ENCODE results near the gene BACH2. TPM values are rescaled to one million over a fixed set of nuclear protein-coding genes. Genes with fewer than 3 reads are reported as not detected.

BACH2 gene
- total and polyA plus RNA-seq, 9 of the 15 experiments (the other 6 are each of a cell fraction or from before 2014, with no cell fraction given): 0.06 to 3.1 (median 0.59) TPM

DNA sequence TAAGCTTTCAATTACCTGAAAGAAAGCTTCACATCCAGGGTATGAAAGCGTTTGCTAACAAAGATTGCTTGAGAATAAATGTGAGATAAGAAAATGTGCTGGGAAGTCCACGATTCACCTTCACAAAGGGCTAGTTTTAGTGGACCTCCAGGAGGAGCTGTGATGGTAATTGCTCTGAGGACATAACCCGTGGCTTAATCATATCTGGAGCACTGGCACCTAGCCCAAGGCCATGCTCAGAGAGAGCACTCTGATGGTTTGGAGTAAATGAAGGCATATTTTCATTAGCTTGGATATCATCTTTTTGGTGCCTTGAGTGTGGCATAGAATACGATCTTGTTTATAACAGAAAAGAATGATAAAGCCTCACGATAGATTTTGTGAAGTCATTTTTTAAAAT, 46.9 kb upstream of the BACH2 start:
- Histone ChIP-seq H4K20me1 (replicated peaks; ENCODE audit: control insufficient read depth, insufficient read depth, low read length) (no peaks in the 10 kb centered on the region), H3K4me1 (replicated peaks in 1 of 2; ENCODE audit: control insufficient read depth in 2 of 2, insufficient read depth in 2 of 2, low read length in 2 of 2) (no peaks in the 10 kb centered on the region), H3K9me3 (replicated peaks; ENCODE audit: control insufficient read depth, insufficient read depth, low read depth, low read length) (no peaks in the 10 kb centered on the region), H2AFZ (ENCODE audit: low read depth, low read length) (no peak overlapping the region), H3K9me1 (ENCODE audit: control insufficient read depth, insufficient read depth, low read length) (no peaks in the 10 kb centered on the region), H3K36me3 (ENCODE audit: control insufficient read depth, insufficient read depth, low read length) (no peaks in the 10 kb centered on the region), H3K4me3 (no peak overlapping the region), H3K27me3 (ENCODE audit: control insufficient read depth in 2 of 2, insufficient read depth in 2 of 2, low read length in 2 of 2) (peaks cover 0 to 2% of the 10 kb centered on the region in 2 experiments; a peak in 1 of 5 replicates), H3K4me2 (ENCODE audit: insufficient read depth, low read length) (no peak overlapping the region), H3K9ac (ENCODE audit: insufficient read depth in 1 of 2, low read depth in 2 of 2, low read length in 2 of 2) (no peak overlapping the region), H3K27ac (ENCODE audit: extremely low read depth, low read depth, low read length) (no peak overlapping the region), H3K79me2 (ENCODE audit: control insufficient read depth, insufficient read depth, low read length) (no peaks in the 10 kb centered on the region)
- in situ Hi-C loops (cut with MboI) (no loop called here), intact Hi-C loops (cut with micrococcal nuclease) (no loop called here)
- DNase-seq (ENCODE audit: extremely low read depth in 1 of 4, low spot score in 3 of 4) (peak in 1 of 4 experiments; percentile 27), ATAC-seq (no peak; the same call in 2 of the 3 replicates), FAIRE-seq (no peak)
- CTCF ChIA-PET (ENCODE audit: low intra/inter-chr PET ratio): no interaction called here
- POLR2A ChIA-PET: no interaction called here
- BruUV-seq (replicated peaks): no TSS peak
- TF ChIP-seq MEIS2 (IDR thresholded peaks at IDR 0.05; ENCODE audit: partially characterized antibody) (no peak), RAD21 (CRISPR knock-in tag; conservative IDR thresholded peaks at IDR 0.05 in 1 of 2, IDR thresholded peaks at IDR 0.05 in 1 of 2) (0 out of 4 replicates have a peak, but pooled peaks of 1 of the 2 experiments have one; percentile 7), NFIC (IDR thresholded peaks at IDR 0.05) (0 out of 2 replicates have a peak, but pooled peaks have one; percentile 19)
- TF ChIP-seq, protein P1, sequence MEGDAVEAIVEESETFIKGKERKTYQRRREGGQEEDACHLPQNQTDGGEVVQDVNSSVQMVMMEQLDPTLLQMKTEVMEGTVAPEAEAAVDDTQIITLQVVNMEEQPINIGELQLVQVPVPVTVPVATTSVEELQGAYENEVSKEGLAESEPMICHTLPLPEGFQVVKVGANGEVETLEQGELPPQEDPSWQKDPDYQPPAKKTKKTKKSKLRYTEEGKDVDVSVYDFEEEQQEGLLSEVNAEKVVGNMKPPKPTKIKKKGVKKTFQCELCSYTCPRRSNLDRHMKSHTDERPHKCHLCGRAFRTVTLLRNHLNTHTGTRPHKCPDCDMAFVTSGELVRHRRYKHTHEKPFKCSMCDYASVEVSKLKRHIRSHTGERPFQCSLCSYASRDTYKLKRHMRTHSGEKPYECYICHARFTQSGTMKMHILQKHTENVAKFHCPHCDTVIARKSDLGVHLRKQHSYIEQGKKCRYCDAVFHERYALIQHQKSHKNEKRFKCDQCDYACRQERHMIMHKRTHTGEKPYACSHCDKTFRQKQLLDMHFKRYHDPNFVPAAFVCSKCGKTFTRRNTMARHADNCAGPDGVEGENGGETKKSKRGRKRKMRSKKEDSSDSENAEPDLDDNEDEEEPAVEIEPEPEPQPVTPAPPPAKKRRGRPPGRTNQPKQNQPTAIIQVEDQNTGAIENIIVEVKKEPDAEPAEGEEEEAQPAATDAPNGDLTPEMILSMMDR (IDR thresholded peaks at IDR 0.05 in 2 of 3, conservative IDR thresholded peaks at IDR 0.05 in 1 of 3; ENCODE audit: insufficient read depth in 2 of 3, low read depth in 1 of 3, low read length in 3 of 3): peak in 1 of 3 experiments; percentile 20; a peak in 1 of 6 replicates
- TF ChIP-seq, protein P2, sequence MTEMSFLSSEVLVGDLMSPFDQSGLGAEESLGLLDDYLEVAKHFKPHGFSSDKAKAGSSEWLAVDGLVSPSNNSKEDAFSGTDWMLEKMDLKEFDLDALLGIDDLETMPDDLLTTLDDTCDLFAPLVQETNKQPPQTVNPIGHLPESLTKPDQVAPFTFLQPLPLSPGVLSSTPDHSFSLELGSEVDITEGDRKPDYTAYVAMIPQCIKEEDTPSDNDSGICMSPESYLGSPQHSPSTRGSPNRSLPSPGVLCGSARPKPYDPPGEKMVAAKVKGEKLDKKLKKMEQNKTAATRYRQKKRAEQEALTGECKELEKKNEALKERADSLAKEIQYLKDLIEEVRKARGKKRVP (CRISPR knock-in tag; IDR thresholded peaks at IDR 0.05): no peak
- TF ChIP-seq, protein P3, sequence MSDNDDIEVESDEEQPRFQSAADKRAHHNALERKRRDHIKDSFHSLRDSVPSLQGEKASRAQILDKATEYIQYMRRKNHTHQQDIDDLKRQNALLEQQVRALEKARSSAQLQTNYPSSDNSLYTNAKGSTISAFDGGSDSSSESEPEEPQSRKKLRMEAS (CRISPR knock-in tag; IDR thresholded peaks at IDR 0.05): no peak
- TF ChIP-seq, protein P4, sequence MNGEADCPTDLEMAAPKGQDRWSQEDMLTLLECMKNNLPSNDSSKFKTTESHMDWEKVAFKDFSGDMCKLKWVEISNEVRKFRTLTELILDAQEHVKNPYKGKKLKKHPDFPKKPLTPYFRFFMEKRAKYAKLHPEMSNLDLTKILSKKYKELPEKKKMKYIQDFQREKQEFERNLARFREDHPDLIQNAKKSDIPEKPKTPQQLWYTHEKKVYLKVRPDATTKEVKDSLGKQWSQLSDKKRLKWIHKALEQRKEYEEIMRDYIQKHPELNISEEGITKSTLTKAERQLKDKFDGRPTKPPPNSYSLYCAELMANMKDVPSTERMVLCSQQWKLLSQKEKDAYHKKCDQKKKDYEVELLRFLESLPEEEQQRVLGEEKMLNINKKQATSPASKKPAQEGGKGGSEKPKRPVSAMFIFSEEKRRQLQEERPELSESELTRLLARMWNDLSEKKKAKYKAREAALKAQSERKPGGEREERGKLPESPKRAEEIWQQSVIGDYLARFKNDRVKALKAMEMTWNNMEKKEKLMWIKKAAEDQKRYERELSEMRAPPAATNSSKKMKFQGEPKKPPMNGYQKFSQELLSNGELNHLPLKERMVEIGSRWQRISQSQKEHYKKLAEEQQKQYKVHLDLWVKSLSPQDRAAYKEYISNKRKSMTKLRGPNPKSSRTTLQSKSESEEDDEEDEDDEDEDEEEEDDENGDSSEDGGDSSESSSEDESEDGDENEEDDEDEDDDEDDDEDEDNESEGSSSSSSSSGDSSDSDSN (IDR thresholded peaks at IDR 0.05; ENCODE audit: borderline replicate concordance in 1 of 2, low read depth in 2 of 2, low read length in 2 of 2): no peak
- WGBS (ENCODE audit: insufficient coverage, low coverage, missing lambda C conversion rate): 2% methylated on average over 5 of the region's 5 CpGs

All from K562 (cell line).